GM12878 (cell line): ENCODE results near the gene NAT10. TPM values are rescaled to one million over a fixed set of nuclear protein-coding genes. Genes with fewer than 3 reads are reported as not detected.

Experiments used
- ATAC-seq: fragments of 200-7000 bp; cut with Tn5 transposase; 3 replicates; pipeline ENCODE4 v1.9.1; 2020; ENCODE audit warnings: mild to moderate bottlenecking, moderate library complexity
- BruUV-seq: library from RNA; stranded (reverse); fragments of 400-500 nt; replicated peaks from 2 replicates; lab custom pipeline; 2021; lab: Mats Ljungman, UMichigan
- CTCF ChIA-PET: fragments of 300-600 bp; sonication (Branson Sonifier 250); formaldehyde crosslinking; extraction: SDS; loops from one replicate; lab custom pipeline; 2021; ENCODE audit warnings: inconsistent platforms; lab: Yijun Ruan, JAX
- POLR2A ChIA-PET: fragments of 350-600 bp; formaldehyde crosslinking; extraction: SDS; loops from one replicate; lab custom pipeline; 2021; ENCODE audit warnings: inconsistent platforms; lab: Charles Lee
- RAD21 ChIA-PET: fragments of 300-600 bp; sonication (Branson Sonifier 250); formaldehyde crosslinking; loops from one replicate; lab custom pipeline; 2023; ENCODE audit warnings: antibody characterized with exemption; ENCODE audit not compliant: unreplicated experiment; lab: Charles Lee
- SMC1A ChIA-PET: fragments of 300-600 bp; sonication (Branson Sonifier 250); formaldehyde crosslinking; loops from one replicate; lab custom pipeline; 2023; ENCODE audit not compliant: unreplicated experiment, uncharacterized antibody; lab: Charles Lee
- DNase-seq: peaks from one replicate; pipeline ENCODE4 v3.0.0-alpha.2; 2011; ENCODE audit warnings: low read depth, low spot score
- FAIRE-seq: peaks from 3 replicates; lab custom pipeline; 2011; peaks lifted over from hg19 to GRCh38; lab: Jason Lieb, UNC
- H2AFZ ChIP-seq: 2 replicates; pipeline ENCODE4 v1.6.0; 2011; ENCODE audit warnings: low read depth, low read length, control low read depth; ENCODE audit not compliant: control insufficient read depth
- H3K27ac ChIP-seq: 2 replicates; pipeline ENCODE4 v1.5.1; 2011; ENCODE audit warnings: control low read depth; ENCODE audit not compliant: control insufficient read depth, insufficient read depth
- H3K27me3 ChIP-seq, 2 experiments: replicated peaks in 1 of 2; 2 replicates each; pipeline versions ENCODE4 v1.6.0 to v1.6.1; 2011; ENCODE audit warnings: low read length in 1 of 2; ENCODE audit not compliant: control insufficient read depth in 2 of 2, insufficient read depth in 2 of 2
- H3K36me3 ChIP-seq, 2 experiments: 2 replicates each; pipeline ENCODE4 v1.5.1; 2011; ENCODE audit warnings: low read length in 1 of 2; ENCODE audit not compliant: control insufficient read depth in 2 of 2, insufficient read depth in 2 of 2
- H3K4me1 ChIP-seq: 2 replicates; pipeline ENCODE4 v1.6.1; 2011; ENCODE audit warnings: mild to moderate bottlenecking, low read length, moderate library complexity, mixed read lengths; ENCODE audit not compliant: control insufficient read depth, insufficient read depth
- H3K4me2 ChIP-seq: 2 replicates; pipeline ENCODE4 v1.6.0; 2011; ENCODE audit warnings: control low read depth; ENCODE audit not compliant: control insufficient read depth, insufficient read depth
- H3K4me3 ChIP-seq: fragments of 200-600 bp; sonication (generic); 2 replicates; pipeline ENCODE4 v1.5.1; 2016
- H3K79me2 ChIP-seq: 2 replicates; pipeline ENCODE4 v1.6.0; 2011; ENCODE audit warnings: low read length; ENCODE audit not compliant: control insufficient read depth, insufficient read depth
- H3K9ac ChIP-seq: 2 replicates; pipeline ENCODE4 v1.8.0; 2011; ENCODE audit warnings: low read length, control low read depth, mixed read lengths; ENCODE audit not compliant: control insufficient read depth, insufficient read depth
- H3K9me3 ChIP-seq: replicated peaks from 3 replicates; pipeline ENCODE4 v1.5.1; 2011; ENCODE audit warnings: mild to moderate bottlenecking, low read length; ENCODE audit not compliant: control insufficient read depth, insufficient read depth
- H4K20me1 ChIP-seq: 2 replicates; pipeline ENCODE4 v1.6.0; 2011; ENCODE audit not compliant: control insufficient read depth, insufficient read depth
- BCLAF1 ChIP-seq: fragments of 450-650 bp; IDR thresholded peaks from 2 replicates; pipeline ENCODE4 v1.6.1; 2017; ENCODE audit warnings: antibody characterized with exemption, mild to moderate bottlenecking, moderate library complexity
- CBFB ChIP-seq: IDR thresholded peaks from 2 replicates; pipeline ENCODE4 v1.6.1; 2016; ENCODE audit warnings: antibody characterized with exemption, low read depth
- IRF3 ChIP-seq: fragments of 450-650 bp; IDR thresholded peaks from 2 replicates; pipeline ENCODE4 v1.6.1; 2014; ENCODE audit warnings: mild to moderate bottlenecking
- MYC ChIP-seq: IDR thresholded peaks from 2 replicates; pipeline ENCODE4 v1.6.1; 2011; ENCODE audit warnings: mild to moderate bottlenecking, low read length, moderate library complexity, inconsistent platforms; ENCODE audit not compliant: insufficient read depth, insufficient replicate concordance, insufficient read length, severe bottlenecking
- NFXL1 ChIP-seq: fragments of 450-650 bp; IDR thresholded peaks from 2 replicates; pipeline ENCODE4 v1.6.1; 2017; ENCODE audit warnings: antibody characterized with exemption, mild to moderate bottlenecking, borderline replicate concordance
- RCOR1 ChIP-seq: conservative IDR thresholded peaks from 2 replicates; pipeline ENCODE4 v1.6.1; 2012; ENCODE audit warnings: low read depth, low read length, improper control_type of control experiment
- TCF12 ChIP-seq: IDR thresholded peaks from 2 replicates; pipeline ENCODE4 v1.6.1; 2011; ENCODE audit warnings: low read depth, mild to moderate bottlenecking, low read length
- ZBTB11 ChIP-seq: fragments of 450-650 bp; formaldehyde crosslinking; IDR thresholded peaks from 2 replicates; pipeline ENCODE4 v1.5.0; 2022; ENCODE audit warnings: mild to moderate bottlenecking, missing genetic modification characterization
- ZNF592 ChIP-seq: fragments of 450-650 bp; IDR thresholded peaks from 2 replicates; pipeline ENCODE4 v1.6.1; 2017; ENCODE audit warnings: mild to moderate bottlenecking, moderate library complexity
- WGBS: methylation state at CpG from one replicate; pipeline ENCODE4 v1.1.6; 2016; ENCODE audit warnings: low lambda C conversion rate; ENCODE audit not compliant: insufficient replicate concordance, insufficient coverage; ENCODE audit errors: missing lambda C conversion rate; 5-methylcytosine and 5-hydroxymethylcytosine counted together
- in situ Hi-C: fragments of 300-500 bp; cut with MboI; formaldehyde crosslinking; loops from 9 replicates; pipeline ENCODE4 v1.14.3; 2018; ENCODE audit warnings: mixed read lengths
- intact Hi-C: fragments of 100-400 bp; cut with micrococcal nuclease; formaldehyde crosslinking; loops from one replicate; pipeline ENCODE4 v1.14.2; 2022; ENCODE audit not compliant: unreplicated experiment
- polyA plus RNA-seq, 11 experiments: library from polyadenylated mRNA; depleted of rRNA in 4 of 11; unstranded in 6 of 11; stranded (reverse) in 5 of 11; fragments of >200 nt; fragmentation: Nextera tagmentation in 4 of 11; fragmentation: Illumina TruSeq in 1 of 11; extraction: Ambion mirVana in 4 of 11; extraction: Trizol in 1 of 11; gene quantifications; 1 replicate in 1 of 11; 2 replicates in 10 of 11; pipeline versions ENCODE4 v1.2.1 to v1.2.3, GENCODE V29; 2011 to 2016; ENCODE audit warnings: inconsistent platforms in 2 of 11, missing spikeins in 2 of 11, low read depth in 1 of 11
- total RNA-seq, 4 experiments: library from RNA; depleted of rRNA in 3 of 4; stranded (reverse); fragments of >200 nt in 3 of 4; fragmentation: Illumina TruSeq in 1 of 4; extraction: Trizol in 1 of 4; gene quantifications; 2 replicates each; pipeline versions ENCODE4 v1.2.1 to v1.2.3, GENCODE V29; 2013 to 2021

The NAT10 gene
- total and polyA plus RNA-seq, 10 of the 15 experiments (the other 5 are each of a cell fraction or from before 2014, with no cell fraction given), result 45.1 to 95.5 (median 72.8) TPM

GRCh38 chr11:34168642-34169420 is 63.4 kb downstream of the NAT10 start:
- H3K36me3 ChIP-seq, result no peaks in the 10 kb centered on the region; a peak in 1 of 4 replicates
- 66% methylated on average over 18 of the region's 18 CpGs for WGBS
- BruUV-seq, result no TSS peak
- H3K27ac ChIP-seq, result no peak overlapping the region
- in situ Hi-C loops, result loop anchor here (25.0 kb wide), 1 partner anchor 318 kb away; no protein-coding TSS in a partner anchor
- POLR2A ChIA-PET, result no interaction called here
- DNase-seq (no peak), FAIRE-seq (no peak), ATAC-seq (no peak)
- H3K4me3 ChIP-seq, result no peak overlapping the region
- H3K27me3 ChIP-seq, result no peaks in the 10 kb centered on the region
- no peaks in the 10 kb centered on the region for H3K79me2 ChIP-seq
- H3K4me1 ChIP-seq, result no peaks in the 10 kb centered on the region; the same call in 1 of the 2 replicates
- CTCF ChIA-PET, result interaction anchor here (0.6 to 1.6 kb wide), 5 partner anchors 19 to 194 kb away, joined by 3 to 5 read pairs (median 4); partner anchors contain the start of gene ABTB2
- RAD21 ChIA-PET, result interaction anchor here (1.1 to 13.0 kb wide), 2 partner anchors 183 to 192 kb away, joined by 3 to 249 read pairs; partner anchors contain the start of gene ABTB2
- H3K9me3 ChIP-seq, result no peaks in the 10 kb centered on the region
- H2AFZ ChIP-seq, result no peak overlapping the region
- H3K4me2 ChIP-seq, result no peak overlapping the region
- no peaks in the 10 kb centered on the region for H4K20me1 ChIP-seq
- SMC1A ChIA-PET, result interaction anchor here (0.6 to 1.4 kb wide), 3 partner anchors 14 to 73 kb away, joined by 3 read pairs; no protein-coding TSS in a partner anchor
- H3K9ac ChIP-seq, result no peak overlapping the region
- intact Hi-C loops, result no loop called here
- TF ChIP-seq CBFB (no peak), IRF3 (no peak), MYC (no peak), RCOR1 (no peak), BCLAF1 (no peak), ZNF592 (no peak), ZBTB11 (CRISPR knock-in tag) (no peak), TCF12 (no peak), NFXL1 (no peak)
